IPS DF 4.7 (cell line): ENCODE results near the gene SLC39A10.
"Not testable (repeated sequence)": the region's sequence is repeated elsewhere in the genome, so short reads cannot be mapped to it uniquely, and the experiment has no call there.

Experiments used
- DNase-seq: peaks from one replicate; pipeline ENCODE4 v3.0.0-alpha.2; 2013; ENCODE audit warnings: low spot score; ENCODE audit errors: extremely low read depth

Gene SLC39A10

DNA sequence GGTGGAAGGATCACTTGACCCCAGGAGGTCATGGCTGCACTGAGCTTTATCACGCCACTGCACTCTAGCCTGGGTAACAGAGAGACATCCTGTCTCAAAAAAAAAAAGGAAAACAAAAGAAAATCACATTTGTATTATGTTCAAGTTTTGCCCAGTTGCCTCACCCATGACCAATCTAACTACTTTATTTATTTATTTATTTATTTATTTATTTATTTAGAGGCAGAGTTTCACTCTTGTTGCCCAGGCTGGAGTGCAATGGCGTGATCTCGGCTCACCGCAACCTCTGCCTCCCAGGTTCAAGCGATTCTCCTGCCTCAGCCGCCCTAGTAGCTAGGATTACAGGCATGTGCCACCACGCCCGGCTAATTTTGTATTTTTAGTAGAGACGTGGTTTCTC lies 12.3 kb upstream of the SLC39A10 start:
- not testable (repeated sequence) for DNase-seq

DNA sequence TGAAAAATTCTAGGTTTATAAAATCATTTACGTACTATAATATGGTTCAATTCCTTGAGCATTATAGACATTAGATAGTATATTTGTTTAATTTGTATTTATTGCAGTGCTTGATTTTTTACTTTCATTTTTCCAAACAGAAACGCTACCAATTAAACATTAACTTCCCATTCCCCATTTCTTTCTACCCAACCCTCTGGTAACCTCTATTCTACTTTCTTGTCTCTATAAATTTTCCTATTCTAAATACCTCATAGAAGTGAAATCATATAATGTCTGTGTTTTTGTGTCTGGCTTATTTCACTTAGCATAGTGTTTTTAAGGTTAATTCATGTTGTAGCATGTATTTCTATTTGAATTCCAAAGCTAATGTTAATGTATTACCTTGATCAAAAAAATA lies 11.6 kb upstream of the SLC39A10 start:
- DNase-seq, result no peak

DNA sequence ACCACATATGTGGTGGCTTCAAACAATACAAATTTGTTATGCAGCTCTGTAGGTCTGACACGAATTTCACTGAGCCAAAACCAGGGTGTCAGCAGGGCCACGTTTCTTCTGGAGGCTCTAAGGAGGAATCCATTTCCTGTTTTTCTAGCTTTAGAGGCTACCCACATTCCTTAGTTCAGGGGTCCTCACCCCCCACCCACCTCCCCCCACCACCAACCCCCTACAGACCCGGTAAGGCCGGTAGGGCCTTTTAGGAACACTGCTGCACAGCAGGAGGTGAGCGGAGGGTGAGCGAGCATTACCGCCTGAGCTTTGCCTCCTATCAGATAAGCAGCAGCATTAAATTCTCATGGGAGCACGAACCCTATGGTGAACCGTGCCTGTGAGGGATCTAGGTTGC lies 10.6 kb upstream of the SLC39A10 start:
- no peak for DNase-seq

GRCh38 chr2:195647302-195647701 lies 9.7 kb upstream of the SLC39A10 start:
- no peak for DNase-seq

DNA sequence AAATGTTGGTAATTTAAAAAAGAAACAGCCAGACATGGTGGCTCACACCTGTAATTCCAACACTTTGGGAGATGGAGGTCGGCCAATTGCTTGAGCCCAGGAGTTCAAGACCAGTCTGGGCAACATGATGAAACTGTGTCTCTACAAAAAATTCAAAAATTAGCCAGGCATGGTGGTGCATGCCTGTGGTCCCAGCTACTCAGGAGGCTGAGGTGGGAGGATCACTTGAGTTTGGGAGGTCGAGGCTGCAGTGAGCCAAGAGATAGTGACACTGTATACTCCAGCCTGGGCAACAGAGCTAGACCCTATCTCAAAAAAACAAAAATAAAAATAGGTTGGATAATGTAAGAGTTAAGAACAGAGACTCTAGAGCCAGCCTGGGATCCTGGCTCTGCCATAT lies 8.7 kb upstream of the SLC39A10 start:
- DNase-seq, result not testable (repeated sequence)

DNA sequence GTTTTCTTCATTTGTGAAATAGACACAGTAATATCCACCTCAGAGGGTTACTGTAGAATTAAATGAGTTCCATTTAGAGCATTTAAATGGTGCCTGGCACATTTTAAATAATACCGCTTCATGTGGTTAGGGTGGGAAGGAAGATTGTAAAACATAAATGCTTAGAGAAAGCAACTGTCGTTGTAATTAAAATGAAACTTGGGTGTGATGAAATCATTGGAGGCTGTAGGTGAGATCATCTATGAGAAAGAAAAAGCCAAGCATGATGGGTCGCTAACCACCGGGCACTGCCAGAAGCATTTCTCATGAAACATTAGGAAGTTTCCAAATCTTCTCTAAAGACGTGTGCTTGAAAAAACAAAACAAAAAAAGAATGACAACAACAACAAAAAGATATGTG lies 8.2 kb upstream of the SLC39A10 start:
- DNase-seq, result no peak

GRCh38 chr2:195649629-195650190 lies 7.3 kb upstream of the SLC39A10 start:
- no peak for DNase-seq

DNA sequence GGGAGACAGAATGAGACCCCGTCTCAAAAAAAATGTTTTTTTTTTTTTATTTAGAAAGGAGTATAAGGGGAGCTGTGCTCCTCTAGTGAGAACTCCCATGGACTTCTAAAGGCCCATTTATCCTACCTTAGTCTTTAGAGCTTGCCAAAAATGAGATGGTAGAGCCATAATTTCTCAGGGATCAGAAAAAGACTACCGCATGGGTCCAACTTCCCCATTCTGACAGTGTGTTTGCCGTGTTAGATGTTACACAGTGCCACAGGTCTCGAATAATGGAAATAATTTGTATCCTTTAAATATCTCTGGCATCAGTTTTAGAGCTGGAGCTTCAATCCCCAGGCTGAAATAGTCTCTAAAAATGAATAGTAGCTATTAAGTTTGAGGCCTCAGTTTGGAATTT lies 6.0 kb upstream of the SLC39A10 start:
- DNase-seq, result no peak

- DNase-seq, result no peak
Measured at GRCh38 chr2:195652911-195653310, 4.1 kb upstream of the SLC39A10 start.

DNA sequence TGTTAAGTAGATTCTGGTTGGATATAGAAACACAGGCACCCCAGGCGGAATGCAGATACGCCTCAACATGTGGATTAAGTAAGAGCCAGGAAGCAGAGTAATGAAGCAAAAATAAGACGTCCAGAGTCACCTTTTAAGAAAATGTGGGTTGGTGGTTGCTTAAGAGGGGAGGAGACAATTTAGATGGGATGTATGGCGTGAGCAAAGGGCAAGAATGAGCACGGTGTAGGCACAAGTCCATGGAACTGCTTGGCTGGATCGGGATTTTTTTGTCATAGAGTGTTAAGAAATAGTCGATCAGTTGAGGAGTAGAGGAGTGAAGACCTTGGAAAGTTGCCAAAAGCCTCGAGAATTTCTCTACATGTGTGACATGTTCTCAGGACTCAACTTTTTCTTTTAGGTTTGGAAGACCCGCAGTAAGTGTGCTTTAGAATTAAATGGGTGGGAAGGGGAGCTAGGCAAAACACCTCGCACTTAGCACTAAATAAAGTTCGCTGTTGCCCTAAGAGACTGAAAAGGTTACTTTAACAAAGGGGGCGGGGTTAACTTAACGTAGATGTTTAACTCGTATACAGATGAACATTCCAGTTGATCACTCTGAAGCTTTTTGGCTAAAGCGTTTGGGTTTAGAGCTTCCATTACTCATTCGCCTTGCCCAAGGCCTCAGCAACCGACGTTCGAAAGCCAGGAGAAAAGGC lies 716 bp upstream of the SLC39A10 start:
- DNase-seq, result no peak

GRCh38 chr2:195657634-195658540 lies 861 bp downstream of the SLC39A10 start:
- no peak for DNase-seq

DNA sequence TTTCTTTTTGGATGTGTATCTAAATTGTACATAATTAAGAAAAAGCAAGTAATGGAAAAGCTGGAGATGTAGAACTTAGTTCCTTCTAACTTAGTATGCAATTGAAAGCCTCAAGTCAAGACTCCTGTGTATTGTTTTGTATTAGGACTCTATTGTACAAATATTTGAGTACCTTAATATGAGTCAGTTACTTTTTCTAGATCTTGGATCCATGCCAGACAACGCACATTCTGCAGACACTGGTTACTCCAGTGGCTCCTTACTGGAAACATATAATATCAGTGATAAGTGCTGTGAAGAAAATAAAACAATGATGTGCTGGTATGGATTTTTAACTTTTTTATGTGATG lies 1.5 kb downstream of the SLC39A10 start:
- no peak for DNase-seq

GRCh38 chr2:195659114-195659513 lies 2.1 kb downstream of the SLC39A10 start:
- DNase-seq, result no peak

- DNase-seq, result no peak
Measured at GRCh38 chr2:195659982-195660890, 3.2 kb downstream of the SLC39A10 start.

DNA sequence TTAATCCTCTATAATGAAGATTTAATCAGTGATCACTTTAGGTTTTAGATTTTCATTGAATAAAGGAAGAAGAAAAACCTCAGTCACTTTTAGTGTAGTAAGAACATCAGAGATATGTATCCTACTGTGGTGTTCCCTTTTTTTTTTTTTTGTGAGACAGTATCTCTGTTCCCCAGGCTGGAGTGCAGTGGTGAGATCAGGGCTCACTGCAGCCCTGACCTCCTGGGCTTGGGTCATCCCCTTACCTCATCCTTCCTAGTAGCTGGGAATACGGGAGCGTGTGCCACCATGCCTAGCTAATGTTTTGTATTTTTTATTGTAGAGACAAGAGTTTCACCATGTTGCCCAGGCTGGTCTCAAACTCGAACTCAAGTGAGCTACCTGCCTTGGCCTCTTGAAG lies 5.1 kb downstream of the SLC39A10 start:
- no peak for DNase-seq

- no peak for DNase-seq
Measured at GRCh38 chr2:195663007-195663406, 6.0 kb downstream of the SLC39A10 start.

- DNase-seq, result no peak
Measured at GRCh38 chr2:195664528-195664927, 7.5 kb downstream of the SLC39A10 start.

GRCh38 chr2:195665153-195665552 lies 8.1 kb downstream of the SLC39A10 start:
- not testable (repeated sequence) for DNase-seq

DNA sequence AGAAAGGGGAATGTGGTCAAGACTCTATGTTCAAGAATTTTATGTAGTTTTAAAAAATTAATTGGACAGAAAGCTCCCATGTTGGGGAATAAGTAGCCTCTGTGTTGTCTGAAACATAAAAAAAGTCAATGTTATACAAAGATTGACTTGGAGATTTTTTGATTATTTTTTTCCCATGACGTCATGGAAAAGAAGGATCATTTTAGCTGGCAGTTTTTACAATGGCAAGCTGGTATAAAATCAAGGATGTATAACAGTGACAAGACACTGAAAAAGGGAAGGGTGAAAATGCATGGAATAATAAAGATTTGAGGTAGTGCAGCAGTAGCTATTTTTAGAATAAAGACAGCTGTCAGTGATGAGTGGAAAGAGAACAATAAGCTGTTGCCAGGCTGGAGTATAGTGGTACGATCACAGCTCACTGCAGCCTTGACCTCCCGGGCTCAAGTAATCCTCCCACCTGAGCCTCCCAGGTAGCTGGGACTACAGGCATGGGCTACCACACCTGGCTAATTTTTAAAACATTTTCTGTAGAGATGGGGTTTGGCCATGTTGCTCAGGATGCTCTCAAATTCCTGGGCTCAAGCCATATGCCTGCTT lies 9.2 kb downstream of the SLC39A10 start:
- no peak for DNase-seq

DNA sequence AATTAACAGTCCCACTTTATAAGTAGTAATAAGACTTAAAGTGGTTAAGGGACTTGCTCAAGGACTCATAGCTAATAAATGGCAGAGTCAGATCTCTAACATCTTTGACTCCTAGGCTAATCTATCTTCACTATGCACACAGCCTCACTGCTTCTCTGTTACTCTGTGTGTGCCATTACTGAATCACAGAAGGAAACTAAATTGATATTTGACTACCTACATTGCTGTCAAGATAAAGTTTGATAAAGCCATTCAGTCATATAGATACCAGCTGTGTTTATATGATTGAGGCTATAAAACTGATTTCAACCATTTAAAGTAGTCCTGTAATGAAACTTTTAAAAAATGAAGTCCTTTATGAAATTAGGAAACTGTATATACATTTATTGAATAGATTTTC lies 10.9 kb downstream of the SLC39A10 start:
- no peak for DNase-seq

GRCh38 chr2:195670191-195670590 lies 13.2 kb downstream of the SLC39A10 start:
- no peak for DNase-seq
